GM12875 (cell line): ENCODE data around the gene CCZ1.
"Not testable (repeated sequence)": the region's sequence is repeated elsewhere in the genome, so short reads cannot be mapped to it uniquely, and the experiment has no call there.

Experiments used
- H3K4me3 ChIP-seq: one replicate; pipeline ENCODE4 v1.5.1; 2011; ENCODE audit warnings: low read depth, low read length, control low read depth
- CTCF ChIP-seq: IDR thresholded peaks from 2 replicates; pipeline ENCODE4 v1.5.1; 2011; ENCODE audit warnings: low read depth, mild to moderate bottlenecking, control low read depth, inconsistent platforms, low read length, moderate library complexity, borderline replicate concordance; ENCODE audit not compliant: insufficient read depth

Gene CCZ1

GRCh38 chr7:5898480-5899224 lies at the start of gene CCZ1:
CCZ1 (plus strand) TSS chr7:5898733; CDS start chr7:5898800, 67 bp downstream.
- peak; percentile 30; the same call in 1 of the 2 replicates for TF ChIP-seq CTCF
- peak within 1 kb of the TSS; percentile 37 for H3K4me3 ChIP-seq

GRCh38 chr7:5850944-5851343 lies 47.6 kb upstream of the CCZ1 start:
- no peak overlapping the region for H3K4me3 ChIP-seq
- no peak for TF ChIP-seq CTCF

GRCh38 chr7:5854738-5855137 lies 43.8 kb upstream of the CCZ1 start:
- TF ChIP-seq CTCF = no peak
- no peak overlapping the region for H3K4me3 ChIP-seq

GRCh38 chr7:5857041-5857575 lies 41.4 kb upstream of the CCZ1 start:
- H3K4me3 ChIP-seq = not testable (repeated sequence)

GRCh38 chr7:5858494-5858893 lies 40.0 kb upstream of the CCZ1 start:
- H3K4me3 ChIP-seq = not testable (repeated sequence)

- H3K4me3 ChIP-seq = not testable (repeated sequence)
These were observed 37.3 kb upstream of the CCZ1 start for GRCh38 chr7:5861281-5861680.

- not testable (repeated sequence) for H3K4me3 ChIP-seq
These were observed 35.7 kb upstream of the CCZ1 start for GRCh38 chr7:5862753-5863366.

GRCh38 chr7:5865279-5865931 lies 33.1 kb upstream of the CCZ1 start:
- not testable (repeated sequence) for H3K4me3 ChIP-seq

- no peak overlapping the region for H3K4me3 ChIP-seq
- TF ChIP-seq CTCF = no peak
These were observed 31.5 kb upstream of the CCZ1 start for GRCh38 chr7:5867060-5867459.

- not testable (repeated sequence) for H3K4me3 ChIP-seq
These were observed 29.6 kb upstream of the CCZ1 start for GRCh38 chr7:5868928-5869341.
